GM18505 (cell line): ENCODE results near the gene POLR2J.
"Not testable (repeated sequence)": the region's sequence is repeated elsewhere in the genome, so short reads cannot be mapped to it uniquely, and the experiment has no call there.

Experiments
- ATAC-seq: cut with Tn5 transposase; IDR thresholded peaks from one replicate; pipeline ENCODE4 v1.9.1; 2021; ENCODE audit not compliant: unreplicated experiment

POLR2J gene

DNA sequence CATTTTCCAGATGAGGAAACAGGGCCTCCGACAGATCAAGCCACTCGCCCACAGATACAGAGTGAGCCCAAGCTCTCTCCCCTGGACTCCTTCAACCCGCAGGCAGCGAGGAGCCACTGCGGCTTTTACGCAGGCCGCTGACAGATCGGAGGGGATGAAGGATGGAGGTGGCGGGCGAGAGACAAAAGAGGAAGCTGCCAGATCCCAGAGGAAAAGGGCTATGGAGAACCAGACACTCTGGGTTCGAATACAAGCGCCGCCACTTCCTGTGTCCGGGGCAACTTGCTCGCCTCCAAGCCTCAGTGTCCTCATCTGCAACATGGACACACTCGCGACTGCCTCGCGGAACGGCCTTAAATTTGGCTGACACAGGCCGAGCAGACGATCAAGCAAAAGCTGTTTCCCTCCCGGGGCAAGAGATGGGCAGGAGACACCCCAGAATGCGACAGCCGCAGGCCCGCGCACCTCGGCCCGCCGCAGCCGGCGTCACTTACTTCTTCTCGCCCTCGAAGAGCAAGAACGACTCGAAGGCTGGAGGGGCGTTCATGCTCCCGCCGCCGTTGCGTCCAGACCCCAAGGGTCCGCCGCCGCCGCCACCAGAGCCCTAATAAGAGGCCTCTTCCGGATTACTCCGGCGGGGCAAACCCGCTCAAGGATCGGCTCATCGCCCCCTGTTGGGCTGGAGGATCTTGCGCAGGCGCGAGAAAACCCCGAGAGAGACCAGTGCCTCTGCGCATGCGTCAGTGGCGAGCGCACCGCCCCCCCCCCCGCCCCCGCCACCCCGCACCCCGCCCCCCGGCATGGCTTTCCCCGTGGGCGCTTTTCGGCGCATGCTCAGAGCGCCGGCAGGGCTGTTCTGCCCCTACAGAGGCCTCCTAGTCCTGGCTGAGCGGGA is at the start of gene POLR2J:
TSS of gene POLR2J (minus strand) at position 609 of the 895 bp plus-strand sequence. CDS start at position 547, 62 bp downstream.
- ATAC-seq = peak; percentile 80

DNA sequence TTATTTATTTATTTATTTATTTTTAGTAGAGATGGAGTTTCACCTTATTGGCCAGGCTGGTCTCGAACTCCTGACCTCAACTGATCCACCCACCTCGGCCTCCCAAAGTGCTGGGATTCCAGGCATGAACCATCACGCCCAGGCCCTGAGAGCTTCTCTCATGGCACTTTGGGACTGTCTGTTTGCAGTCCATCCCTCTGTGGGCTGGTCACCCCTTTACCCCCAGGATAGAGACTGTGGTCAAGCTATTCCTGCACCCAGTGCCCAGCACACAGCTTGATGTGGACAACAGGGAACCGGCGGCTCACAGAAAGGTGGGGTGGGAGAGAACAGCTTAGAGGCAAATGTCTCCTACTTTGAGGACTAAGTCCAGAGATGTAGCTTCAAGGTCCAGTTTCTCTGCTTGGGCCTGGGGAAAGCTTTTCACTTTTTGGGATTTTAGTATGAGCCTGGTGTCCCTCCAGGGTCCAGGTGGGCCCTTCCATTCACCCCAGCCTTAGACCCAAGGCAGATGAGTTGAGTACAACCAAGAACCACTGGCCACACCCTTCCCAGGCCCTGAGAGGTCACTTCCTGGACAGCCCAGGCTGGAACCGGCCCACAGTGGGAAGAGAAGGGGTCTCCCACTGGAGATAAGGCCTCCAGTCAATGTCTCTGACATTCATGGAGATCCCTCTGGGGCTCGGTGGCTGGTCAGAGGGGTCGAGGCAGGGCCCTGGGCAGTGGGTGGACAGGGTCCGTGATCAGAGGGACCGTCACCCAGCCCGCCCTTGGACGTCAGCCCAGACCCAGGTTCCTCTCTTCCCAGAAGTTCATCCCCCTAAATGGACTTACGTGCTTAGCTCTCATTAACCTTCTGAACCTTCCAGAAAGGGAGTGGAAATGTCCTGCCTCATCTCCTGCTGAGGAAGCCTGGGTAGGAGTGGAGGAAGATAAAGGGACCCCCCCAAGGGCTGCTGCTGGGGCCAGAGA is 49.4 kb upstream of the POLR2J start:
- ATAC-seq = not testable (repeated sequence)

- not testable (repeated sequence) for ATAC-seq
Measured at GRCh38 chr7:102527182-102527581, 48.5 kb upstream of the POLR2J start.

DNA sequence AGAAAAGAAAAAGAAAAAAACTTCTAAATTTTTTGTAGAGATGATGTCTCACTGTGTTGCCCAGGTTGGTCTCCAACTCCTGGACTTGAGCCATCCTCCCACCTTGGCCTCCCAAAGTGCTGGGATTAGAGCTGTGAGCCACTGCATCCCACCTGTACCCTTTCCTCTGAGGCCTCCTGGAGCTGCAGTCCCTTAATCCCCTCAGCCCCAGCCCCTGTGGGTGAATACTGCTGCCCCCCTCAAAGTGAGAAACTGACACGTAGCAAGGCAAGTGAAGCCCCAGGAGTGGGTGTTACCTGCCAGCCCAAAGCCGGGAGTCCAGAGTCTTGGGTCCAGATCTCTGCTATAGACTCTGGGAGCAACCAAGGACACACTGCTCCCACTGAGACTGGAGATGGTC is 46.1 kb upstream of the POLR2J start:
- ATAC-seq = not testable (repeated sequence)

- not testable (repeated sequence) for ATAC-seq
Measured at GRCh38 chr7:102520797-102521196, 42.1 kb upstream of the POLR2J start.

DNA sequence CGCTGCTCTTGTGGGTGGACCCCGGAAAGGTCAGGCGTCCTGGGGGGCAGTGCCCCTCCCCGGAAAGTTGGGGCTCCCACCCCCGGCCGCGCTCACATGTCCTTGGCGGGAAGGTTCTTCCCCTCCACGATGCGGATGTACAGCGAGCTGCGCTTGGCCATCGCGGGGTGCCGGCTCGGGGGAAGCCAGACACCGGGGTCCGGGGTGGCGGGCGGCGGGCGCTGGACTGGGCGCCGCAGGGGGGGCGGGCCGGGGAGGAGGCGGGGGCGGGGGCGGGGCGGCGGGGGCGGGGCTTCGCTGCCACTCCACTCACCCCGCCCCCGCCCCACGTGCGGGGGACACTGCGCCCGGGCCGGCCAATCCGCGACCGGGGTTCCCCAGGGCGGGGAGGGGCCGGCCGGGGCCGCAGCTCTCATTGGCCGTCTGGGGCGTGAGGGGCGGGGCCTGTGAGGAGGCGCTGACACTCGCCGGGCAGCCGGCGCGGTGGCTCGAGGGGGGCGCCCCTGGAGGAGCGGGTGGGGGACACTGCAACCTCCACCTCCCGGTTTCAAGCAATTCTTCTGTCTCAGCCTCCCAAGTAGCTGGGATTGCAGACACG is 38.9 kb upstream of the POLR2J start, which contains the start of gene RASA4B:
TSS of gene RASA4B (minus strand) at position 228 of the 598 bp plus-strand sequence. CDS start at position 161, 67 bp downstream.
- ATAC-seq = peak; percentile 79

DNA sequence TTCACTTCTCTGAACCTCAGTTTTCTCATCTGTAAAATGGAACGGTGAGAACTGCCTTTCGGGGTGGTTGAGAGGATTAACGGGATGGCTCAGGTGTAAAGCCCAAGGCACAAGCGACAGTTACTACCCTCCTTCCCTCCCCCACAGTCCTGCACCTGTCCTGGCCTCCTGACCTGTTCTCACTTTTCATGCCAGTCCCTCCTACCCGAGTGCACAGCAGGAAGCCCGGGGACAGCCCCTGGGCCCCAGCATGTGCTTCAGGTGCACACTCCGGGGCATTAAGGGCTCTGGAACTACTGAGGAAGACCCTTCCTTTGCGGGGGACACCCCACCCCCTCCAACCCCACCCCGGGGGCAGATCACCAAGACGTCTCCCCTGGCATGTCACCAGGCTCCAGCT is 38.2 kb upstream of the POLR2J start:
- ATAC-seq = not testable (repeated sequence)

DNA sequence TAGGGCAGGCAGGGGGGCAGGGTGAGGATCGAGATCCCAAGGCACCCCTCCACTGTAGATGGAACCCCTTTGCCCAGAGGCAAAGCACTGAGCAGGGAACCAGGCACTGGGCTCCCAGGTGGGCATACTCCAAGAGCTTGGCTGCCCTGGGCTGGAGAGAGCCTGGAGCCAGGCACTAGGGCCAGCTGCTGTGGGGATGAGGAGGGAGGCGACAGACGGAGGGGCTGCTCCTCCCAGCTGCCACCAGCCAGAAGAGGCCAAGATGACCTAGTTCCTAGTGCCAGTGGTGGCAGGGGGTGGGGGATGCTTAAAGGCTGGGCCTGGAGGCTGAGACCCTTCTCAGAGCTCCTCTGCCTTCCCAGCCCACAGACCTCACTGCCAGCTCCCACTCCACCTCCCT is 37.2 kb upstream of the POLR2J start:
- not testable (repeated sequence) for ATAC-seq

DNA sequence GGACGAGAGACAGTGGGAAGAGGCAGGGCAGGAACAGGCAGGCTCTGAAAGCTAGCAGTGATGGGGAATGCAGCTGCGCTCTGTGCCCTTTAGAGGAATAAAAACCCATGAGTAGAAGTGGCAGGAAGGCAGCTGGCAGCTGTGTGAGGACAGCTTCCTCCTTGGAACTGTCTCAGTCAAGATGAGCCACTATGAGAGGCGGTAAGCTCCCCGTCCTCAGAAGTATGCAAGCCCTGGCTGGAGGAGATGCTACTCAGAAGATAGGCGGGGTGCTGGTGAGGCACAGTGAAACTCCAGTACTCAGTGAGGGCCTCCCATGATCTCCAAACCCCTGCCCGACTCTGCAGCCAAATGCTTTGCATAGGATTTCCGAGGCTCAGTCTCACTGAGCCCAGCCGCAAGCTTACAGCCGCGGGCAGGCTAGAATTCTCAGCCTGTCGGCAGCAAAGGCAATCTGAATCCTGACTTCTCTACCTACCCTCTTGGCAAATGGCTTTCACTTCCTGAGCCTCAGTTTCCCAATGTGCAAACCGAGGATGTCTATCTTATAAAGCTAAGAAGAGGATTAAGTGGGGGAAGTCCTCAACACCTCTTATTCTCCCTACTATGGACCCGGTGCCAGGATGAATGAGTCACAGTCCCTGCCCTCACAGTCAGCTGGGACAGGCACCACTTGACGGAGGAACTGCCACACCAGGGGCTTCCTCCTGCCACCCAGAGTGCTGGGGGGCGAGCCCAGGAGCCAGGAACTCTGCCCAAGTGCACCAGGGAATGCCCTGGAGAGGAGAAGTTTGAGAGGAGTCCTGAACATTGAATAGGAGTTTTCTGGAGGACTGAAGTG is 36.4 kb upstream of the POLR2J start:
- ATAC-seq = peak; percentile 52

GRCh38 chr7:102512642-102513221 is 34.0 kb upstream of the POLR2J start:
- not testable (repeated sequence) for ATAC-seq

GRCh38 chr7:102511860-102512522 is 33.3 kb upstream of the POLR2J start:
- peak; percentile 33 for ATAC-seq

GRCh38 chr7:102510575-102510974 is 31.9 kb upstream of the POLR2J start:
- not testable (repeated sequence) for ATAC-seq

DNA sequence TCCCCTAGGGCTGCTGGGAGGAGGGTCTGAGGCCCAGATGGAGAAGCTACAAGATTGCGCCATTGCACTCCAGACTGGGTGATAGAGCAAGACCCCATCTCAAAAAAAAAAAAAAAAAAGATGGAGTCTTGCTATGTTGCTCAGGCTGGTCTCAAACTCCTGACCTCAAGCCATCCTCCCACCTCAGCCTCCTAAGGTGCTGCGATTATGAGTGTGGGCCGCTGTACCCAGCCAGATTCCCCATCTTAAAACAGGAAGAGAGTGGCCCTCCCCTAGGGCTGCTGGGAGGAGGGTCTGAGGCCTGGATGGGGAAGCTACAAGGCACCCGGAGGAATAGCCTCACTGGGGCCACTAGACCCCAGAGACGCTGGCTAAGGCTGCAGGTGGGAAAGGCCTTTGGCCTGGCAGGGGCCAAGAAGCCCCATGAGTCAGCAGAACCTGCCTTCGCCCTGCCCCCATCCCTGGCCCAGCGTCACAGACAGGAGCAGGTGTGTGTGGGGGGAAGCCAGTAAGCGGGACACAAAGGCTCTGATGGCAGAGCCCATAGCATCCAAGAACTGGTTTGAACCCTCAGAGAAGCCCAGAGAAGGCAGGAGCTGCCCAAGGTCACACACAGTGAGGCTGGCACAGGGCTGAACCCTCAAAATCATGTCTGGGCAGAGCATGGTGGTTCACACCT is 28.8 kb upstream of the POLR2J start:
- not testable (repeated sequence) for ATAC-seq

DNA sequence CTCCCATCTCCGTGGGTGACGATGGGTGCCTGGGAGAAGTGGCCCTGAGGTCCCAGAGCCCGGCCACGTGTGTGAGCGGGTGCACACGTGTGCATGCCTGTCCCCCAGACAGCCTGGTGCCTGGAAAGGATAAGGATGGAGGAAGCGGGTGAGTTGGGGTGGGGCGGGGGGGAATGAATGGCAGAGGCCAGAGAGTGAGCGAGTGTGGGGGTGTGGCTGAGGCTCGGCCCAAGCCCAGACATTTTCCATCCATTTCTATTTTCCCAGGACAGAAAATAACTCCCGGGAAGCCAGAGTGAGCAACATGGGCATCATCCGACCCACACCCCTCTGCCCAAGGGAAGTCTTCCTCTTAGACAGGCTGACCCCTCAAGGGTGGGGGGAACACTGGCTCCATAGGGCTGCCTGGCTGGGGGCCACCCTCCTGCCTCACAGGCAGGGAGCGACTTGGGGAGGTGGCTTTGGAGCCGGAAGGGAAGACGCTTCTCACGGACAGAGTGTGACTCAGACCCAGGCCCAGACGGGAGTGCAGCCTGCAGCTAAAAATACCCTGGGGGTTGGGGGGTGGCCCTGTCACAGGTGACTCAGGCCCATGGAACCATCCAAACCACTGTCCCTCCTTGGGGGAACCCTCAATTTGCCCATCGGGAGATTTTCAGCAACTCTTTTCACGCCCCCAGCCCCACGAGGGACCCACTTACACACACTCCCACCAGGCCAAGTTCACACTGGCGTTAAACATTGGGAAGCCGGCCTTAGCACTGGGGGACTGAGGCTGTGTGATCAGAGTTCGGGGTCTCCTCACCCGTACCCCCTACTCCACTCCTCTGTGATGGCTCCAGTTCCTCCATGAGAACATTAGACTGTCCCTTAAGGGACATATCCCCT is 26.8 kb upstream of the POLR2J start:
- ATAC-seq = not testable (repeated sequence)

DNA sequence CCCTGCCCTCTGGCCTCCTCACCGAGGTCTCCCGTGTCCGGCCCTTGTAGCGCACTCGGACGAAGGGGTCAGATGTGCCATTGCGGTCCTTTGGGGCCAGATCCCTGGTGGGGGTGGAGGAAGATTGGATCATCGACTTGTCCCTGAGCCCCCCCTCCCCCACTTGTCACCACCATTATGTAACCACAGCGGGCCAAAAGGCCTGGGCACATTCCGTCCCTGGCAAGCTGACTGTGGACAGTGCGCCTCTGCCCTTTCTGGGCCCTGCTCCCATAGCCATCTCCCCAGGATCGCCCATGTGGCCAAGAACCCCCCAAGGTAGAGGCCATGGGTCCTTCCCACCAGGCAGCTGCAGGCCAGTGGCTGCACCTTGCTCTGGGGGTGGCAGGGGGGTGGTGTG is 24.4 kb upstream of the POLR2J start:
- not testable (repeated sequence) for ATAC-seq

GRCh38 chr7:102498321-102498720 is 19.6 kb upstream of the POLR2J start:
- not testable (repeated sequence) for ATAC-seq

DNA sequence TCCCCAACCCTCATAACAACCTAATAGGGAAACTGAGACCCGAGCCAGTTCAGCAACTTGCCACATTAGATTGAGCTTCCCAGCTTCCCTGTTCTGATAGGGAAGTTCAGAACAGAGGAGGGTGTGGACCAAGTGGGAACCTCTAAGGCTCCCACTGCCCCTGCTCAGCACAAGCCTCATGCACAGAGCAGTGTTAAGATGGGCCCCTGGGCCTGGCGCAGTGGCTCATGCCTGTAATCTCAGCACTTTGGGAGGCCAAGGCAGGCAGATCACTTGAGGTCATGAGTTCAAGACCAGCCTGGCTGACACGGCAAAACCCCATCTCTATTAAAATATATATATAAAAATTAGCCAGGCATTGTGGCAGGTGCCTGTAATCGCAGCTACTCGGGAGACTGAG is 18.6 kb upstream of the POLR2J start:
- ATAC-seq = not testable (repeated sequence)
